ENCODE measurements around the gene BCL3.

GRCh38 chr19:44729516-44730033 is 18.9 kb upstream of the BCL3 start:
- no peak for TF ChIP-seq PRDM10 (CRISPR knock-in tag; IDR thresholded peaks at IDR 0.05; ENCODE audit: low read depth)
- no peak for TF ChIP-seq ATF6 (CRISPR knock-in tag; conservative IDR thresholded peaks at IDR 0.05)
- TF ChIP-seq ZNF709 (CRISPR knock-in tag; IDR thresholded peaks at IDR 0.05) = no peak
- no peak for TF ChIP-seq EHMT2 (IDR thresholded peaks at IDR 0.05; ENCODE audit: borderline replicate concordance, low read depth, low read length)
- TF ChIP-seq, protein P1, sequence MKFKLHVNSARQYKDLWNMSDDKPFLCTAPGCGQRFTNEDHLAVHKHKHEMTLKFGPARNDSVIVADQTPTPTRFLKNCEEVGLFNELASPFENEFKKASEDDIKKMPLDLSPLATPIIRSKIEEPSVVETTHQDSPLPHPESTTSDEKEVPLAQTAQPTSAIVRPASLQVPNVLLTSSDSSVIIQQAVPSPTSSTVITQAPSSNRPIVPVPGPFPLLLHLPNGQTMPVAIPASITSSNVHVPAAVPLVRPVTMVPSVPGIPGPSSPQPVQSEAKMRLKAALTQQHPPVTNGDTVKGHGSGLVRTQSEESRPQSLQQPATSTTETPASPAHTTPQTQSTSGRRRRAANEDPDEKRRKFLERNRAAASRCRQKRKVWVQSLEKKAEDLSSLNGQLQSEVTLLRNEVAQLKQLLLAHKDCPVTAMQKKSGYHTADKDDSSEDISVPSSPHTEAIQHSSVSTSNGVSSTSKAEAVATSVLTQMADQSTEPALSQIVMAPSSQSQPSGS (CRISPR knock-in tag; IDR thresholded peaks at IDR 0.05) = no peak
- no peak for TF ChIP-seq ZBTB42 (CRISPR knock-in tag; IDR thresholded peaks at IDR 0.05)
- TF ChIP-seq, protein P2, sequence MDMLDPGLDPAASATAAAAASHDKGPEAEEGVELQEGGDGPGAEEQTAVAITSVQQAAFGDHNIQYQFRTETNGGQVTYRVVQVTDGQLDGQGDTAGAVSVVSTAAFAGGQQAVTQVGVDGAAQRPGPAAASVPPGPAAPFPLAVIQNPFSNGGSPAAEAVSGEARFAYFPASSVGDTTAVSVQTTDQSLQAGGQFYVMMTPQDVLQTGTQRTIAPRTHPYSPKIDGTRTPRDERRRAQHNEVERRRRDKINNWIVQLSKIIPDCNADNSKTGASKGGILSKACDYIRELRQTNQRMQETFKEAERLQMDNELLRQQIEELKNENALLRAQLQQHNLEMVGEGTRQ (IDR thresholded peaks at IDR 0.05; ENCODE audit: low read depth, low read length) = no peak
- TF ChIP-seq, protein P2 (CRISPR knock-in tag; IDR thresholded peaks at IDR 0.05; ENCODE audit: borderline replicate concordance) = no peak
- TF ChIP-seq PHF8 (CRISPR knock-in tag; IDR thresholded peaks at IDR 0.05) = no peak
- no peak for TF ChIP-seq ZNF263 (CRISPR knock-in tag; IDR thresholded peaks at IDR 0.05)
- no peak for TF ChIP-seq HMGXB4 (CRISPR knock-in tag; IDR thresholded peaks at IDR 0.05; ENCODE audit: borderline replicate concordance in 1 of 2, low read depth in 1 of 2)
- TF ChIP-seq ZZZ3 (CRISPR knock-in tag; IDR thresholded peaks at IDR 0.05; ENCODE audit: borderline replicate concordance) = no peak
- TF ChIP-seq ZNF780A (CRISPR knock-in tag; IDR thresholded peaks at IDR 0.05) = no peak
- TF ChIP-seq, protein P3, sequence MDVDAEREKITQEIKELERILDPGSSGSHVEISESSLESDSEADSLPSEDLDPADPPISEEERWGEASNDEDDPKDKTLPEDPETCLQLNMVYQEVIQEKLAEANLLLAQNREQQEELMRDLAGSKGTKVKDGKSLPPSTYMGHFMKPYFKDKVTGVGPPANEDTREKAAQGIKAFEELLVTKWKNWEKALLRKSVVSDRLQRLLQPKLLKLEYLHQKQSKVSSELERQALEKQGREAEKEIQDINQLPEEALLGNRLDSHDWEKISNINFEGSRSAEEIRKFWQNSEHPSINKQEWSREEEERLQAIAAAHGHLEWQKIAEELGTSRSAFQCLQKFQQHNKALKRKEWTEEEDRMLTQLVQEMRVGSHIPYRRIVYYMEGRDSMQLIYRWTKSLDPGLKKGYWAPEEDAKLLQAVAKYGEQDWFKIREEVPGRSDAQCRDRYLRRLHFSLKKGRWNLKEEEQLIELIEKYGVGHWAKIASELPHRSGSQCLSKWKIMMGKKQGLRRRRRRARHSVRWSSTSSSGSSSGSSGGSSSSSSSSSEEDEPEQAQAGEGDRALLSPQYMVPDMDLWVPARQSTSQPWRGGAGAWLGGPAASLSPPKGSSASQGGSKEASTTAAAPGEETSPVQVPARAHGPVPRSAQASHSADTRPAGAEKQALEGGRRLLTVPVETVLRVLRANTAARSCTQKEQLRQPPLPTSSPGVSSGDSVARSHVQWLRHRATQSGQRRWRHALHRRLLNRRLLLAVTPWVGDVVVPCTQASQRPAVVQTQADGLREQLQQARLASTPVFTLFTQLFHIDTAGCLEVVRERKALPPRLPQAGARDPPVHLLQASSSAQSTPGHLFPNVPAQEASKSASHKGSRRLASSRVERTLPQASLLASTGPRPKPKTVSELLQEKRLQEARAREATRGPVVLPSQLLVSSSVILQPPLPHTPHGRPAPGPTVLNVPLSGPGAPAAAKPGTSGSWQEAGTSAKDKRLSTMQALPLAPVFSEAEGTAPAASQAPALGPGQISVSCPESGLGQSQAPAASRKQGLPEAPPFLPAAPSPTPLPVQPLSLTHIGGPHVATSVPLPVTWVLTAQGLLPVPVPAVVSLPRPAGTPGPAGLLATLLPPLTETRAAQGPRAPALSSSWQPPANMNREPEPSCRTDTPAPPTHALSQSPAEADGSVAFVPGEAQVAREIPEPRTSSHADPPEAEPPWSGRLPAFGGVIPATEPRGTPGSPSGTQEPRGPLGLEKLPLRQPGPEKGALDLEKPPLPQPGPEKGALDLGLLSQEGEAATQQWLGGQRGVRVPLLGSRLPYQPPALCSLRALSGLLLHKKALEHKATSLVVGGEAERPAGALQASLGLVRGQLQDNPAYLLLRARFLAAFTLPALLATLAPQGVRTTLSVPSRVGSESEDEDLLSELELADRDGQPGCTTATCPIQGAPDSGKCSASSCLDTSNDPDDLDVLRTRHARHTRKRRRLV (CRISPR knock-in tag; IDR thresholded peaks at IDR 0.05) = no peak
